B cell (primary cell): ENCODE measurements around the gene RHBDF1. TPM values are rescaled to one million over a fixed set of nuclear protein-coding genes. Genes with fewer than 3 reads are reported as not detected.
"Not testable (repeated sequence)": the region's sequence is repeated elsewhere in the genome, so short reads cannot be mapped to it uniquely, and the experiment has no call there.

Source experiments
- ATAC-seq: fragments of 200-7000 bp; cut with Tn5 transposase; one replicate; pipeline ENCODE4 v1.10.0; 2021; ENCODE audit warnings: low read depth, mild to moderate bottlenecking, moderate number of reproducible peaks, moderate library complexity
- CTCF ChIA-PET: fragments of 350-600 bp; sonication (Branson Sonifier 250); formaldehyde crosslinking; loops from one replicate; lab custom pipeline; 2021; ENCODE audit warnings: antibody characterized with exemption, inconsistent platforms; lab: Charles Lee
- POLR2A ChIA-PET: fragments of 350-600 bp; sonication (Branson Sonifier 250); formaldehyde crosslinking; loops from one replicate; lab custom pipeline; 2021; ENCODE audit warnings: antibody characterized with exemption; lab: Charles Lee
- DNase-seq: peaks from one replicate; pipeline ENCODE4 v3.0.0; 2013
- H2AFZ ChIP-seq: 2 replicates; pipeline ENCODE4 v1.6.1; 2012; ENCODE audit warnings: mild to moderate bottlenecking, low read depth, low read length; ENCODE audit not compliant: insufficient read depth, poor library complexity, severe bottlenecking
- H3K27ac ChIP-seq, 2 donors: 1 replicate in 1 of 2; 2 replicates in 1 of 2; pipeline ENCODE4 v1.5.1; 2012 to 2013; ENCODE audit warnings: low read length in 2 of 2, mild to moderate bottlenecking in 2 of 2, moderate library complexity in 1 of 2
- H3K27me3 ChIP-seq, 4 experiments: fragments of 200-600 bp in 1 of 4; sonication (generic) in 1 of 4; replicated peaks in 1 of 4; 1 replicate in 2 of 4; 2 replicates in 2 of 4; pipeline versions ENCODE4 v1.6.1 to v1.7.0; 2013 to 2016; ENCODE audit warnings: low read length in 3 of 4, mild to moderate bottlenecking in 2 of 4, mixed read lengths in 1 of 4, moderate library complexity in 1 of 4; ENCODE audit not compliant: insufficient read depth in 4 of 4, control insufficient read depth in 3 of 4; ENCODE audit errors: control extremely low read depth in 1 of 4
- H3K36me3 ChIP-seq, 2 experiments: replicated peaks in 1 of 2; 1 replicate in 1 of 2; 2 replicates in 1 of 2; pipeline versions ENCODE4 v1.6.1 to v1.7.1; 2013; ENCODE audit warnings: low read length in 1 of 2; ENCODE audit not compliant: insufficient read depth in 2 of 2, control insufficient read depth in 1 of 2; ENCODE audit errors: control extremely low read depth in 1 of 2, extremely low read depth in 1 of 2
- H3K4me1 ChIP-seq, 2 donors: fragments of 200-600 bp in 1 of 2; sonication (generic) in 1 of 2; 1 replicate in 1 of 2; 2 replicates in 1 of 2; pipeline versions ENCODE4 v1.5.1 to v1.6.1; 2013 to 2017; ENCODE audit warnings: low read length in 2 of 2; ENCODE audit not compliant: control insufficient read depth in 2 of 2, insufficient read depth in 2 of 2
- H3K4me2 ChIP-seq: replicated peaks from 2 replicates; pipeline ENCODE3; 2012; ENCODE audit warnings: mild to moderate bottlenecking, low read depth, low read length; ENCODE audit not compliant: poor library complexity, severe bottlenecking
- H3K4me3 ChIP-seq, 5 experiments: fragments of 200-600 bp in 1 of 5; sonication (generic) in 1 of 5; 1 replicate in 3 of 5; 2 replicates in 2 of 5; pipeline versions ENCODE4 v1.5.1 to v1.7.0; 2011 to 2016; ENCODE audit warnings: low read length in 4 of 5, mild to moderate bottlenecking in 4 of 5, low read depth in 2 of 5, control low read depth in 1 of 5, moderate library complexity in 1 of 5; ENCODE audit not compliant: insufficient read depth in 1 of 5; ENCODE audit errors: control extremely low read depth in 1 of 5, extremely low read depth in 1 of 5
- H3K79me2 ChIP-seq: fragments of 200-600 bp; sonication (generic); one replicate; pipeline ENCODE4 v1.6.0; 2016; ENCODE audit warnings: low read length; ENCODE audit not compliant: control insufficient read depth, insufficient read depth
- H3K9ac ChIP-seq: fragments of 200-600 bp; sonication (generic); 2 replicates; pipeline ENCODE4 v1.6.1; 2017; ENCODE audit warnings: mild to moderate bottlenecking, low read length, moderate library complexity
- H3K9me3 ChIP-seq, 3 donors: one replicate each; pipeline versions ENCODE4 v1.6.1 to v1.7.1; 2013; ENCODE audit warnings: low read length in 2 of 3; ENCODE audit not compliant: control insufficient read depth in 2 of 3, insufficient read depth in 1 of 3; ENCODE audit errors: control extremely low read depth in 1 of 3
- H4K20me1 ChIP-seq: 2 replicates; pipeline ENCODE4 v1.6.0; 2012; ENCODE audit warnings: mild to moderate bottlenecking, low read length; ENCODE audit not compliant: insufficient read depth, control insufficient read depth, poor library complexity, severe bottlenecking
- H3K27ac Mint-ChIP-seq: one replicate; pipeline ENCODE4 v1.8.0; 2021; ENCODE audit warnings: mixed read lengths
- H3K27me3 Mint-ChIP-seq: one replicate; pipeline ENCODE4 v1.8.0; 2021; ENCODE audit warnings: mixed read lengths
- H3K4me1 Mint-ChIP-seq: one replicate; pipeline ENCODE4 v1.8.0; 2021; ENCODE audit warnings: mixed read lengths
- H3K4me3 Mint-ChIP-seq: one replicate; pipeline ENCODE4 v1.8.0; 2021; ENCODE audit warnings: mixed read lengths
- H3K9me3 Mint-ChIP-seq: one replicate; pipeline ENCODE4 v1.8.0; 2022; ENCODE audit warnings: mixed read lengths; ENCODE audit not compliant: insufficient read depth
- EZH2 ChIP-seq: IDR thresholded peaks from 2 replicates; pipeline ENCODE4 v1.6.1; 2012; ENCODE audit warnings: borderline replicate concordance, low read depth, mild to moderate bottlenecking, moderate library complexity, low read length; ENCODE audit not compliant: insufficient read depth, poor library complexity, severe bottlenecking
- WGBS: methylation state at CpG from one replicate; pipeline ENCODE4 v1.1.5; 2013; ENCODE audit warnings: missing lambda C conversion rate; ENCODE audit not compliant: insufficient coverage; 5-methylcytosine and 5-hydroxymethylcytosine counted together
- intact Hi-C: fragments of 100-400 bp; cut with micrococcal nuclease; formaldehyde crosslinking; loops from one replicate; pipeline ENCODE4 v1.10.0; 2022
- polyA plus RNA-seq: library from polyadenylated mRNA; depleted of rRNA; stranded (reverse); fragments of >200 nt; gene quantifications from 2 replicates; pipeline ENCODE4 v1.2.3, GENCODE V29; 2012
- total RNA-seq, 2 donors: library from RNA; stranded (reverse); fragments of 120-200 nt in 1 of 2; gene quantifications; 1 replicate in 1 of 2; 2 replicates in 1 of 2; pipeline versions ENCODE4 v1.2.3 to v1.2.4, GENCODE V29; 2013 to 2022
- TF ChIP-seq, protein P1 (sequence below): fragments of 200-600 bp; IDR thresholded peaks from one replicate; pipeline ENCODE4 v1.8.0; 2022; ENCODE audit warnings: antibody characterized with exemption, mild to moderate bottlenecking

RHBDF1 gene
- total and polyA plus RNA-seq, 2 donors (not counting 1 experiment from before 2014, with no cell fraction given) = 0.42 to 0.76 TPM

DNA sequence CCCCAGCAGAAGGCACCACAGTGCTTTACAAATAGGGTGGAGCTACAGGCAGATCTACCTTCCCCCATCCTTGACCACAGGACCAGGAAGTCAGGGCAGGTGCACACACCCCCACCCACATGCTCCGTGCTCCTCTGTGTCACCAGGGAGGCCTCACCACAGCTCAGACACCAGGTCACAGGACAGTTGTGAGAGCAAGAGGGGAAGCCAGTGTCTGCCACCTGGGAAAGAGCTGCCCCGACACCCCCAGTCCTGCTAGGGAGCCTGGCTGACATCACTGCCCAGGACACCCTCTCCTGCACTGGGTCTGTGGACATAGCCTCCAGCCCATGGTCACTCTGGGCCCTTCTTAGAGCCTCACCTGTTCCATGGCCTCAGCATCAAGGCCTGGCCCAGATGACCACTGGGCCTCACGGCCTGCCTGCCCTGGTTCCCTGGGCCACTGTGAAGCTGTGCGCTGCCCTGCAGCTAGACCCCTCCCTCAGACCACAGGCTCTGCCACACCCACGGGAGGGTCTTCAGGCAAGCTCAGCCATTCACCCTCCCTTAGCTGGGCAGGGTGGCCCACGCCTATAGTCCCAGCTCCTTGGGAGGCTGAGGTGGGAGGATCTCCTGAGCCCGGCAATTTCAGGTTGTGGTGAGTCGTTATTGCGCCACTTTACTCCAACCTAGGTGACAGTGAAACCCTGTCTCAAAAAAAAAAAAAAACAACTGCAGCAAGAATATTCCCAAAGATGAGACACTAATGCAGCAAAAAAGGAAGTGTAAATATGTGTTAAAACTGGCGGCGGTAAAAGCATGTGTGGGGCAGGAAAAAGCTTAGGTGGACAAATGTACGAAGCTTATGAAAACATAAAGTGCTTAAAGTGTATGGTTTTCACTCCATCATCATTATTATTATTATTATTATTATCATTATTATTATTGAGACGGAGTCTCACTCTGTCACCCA is 33.2 kb downstream of the RHBDF1 start:
- Mint-ChIP-seq H3K4me3 (peak overlapping the region; percentile 75), H3K9me3 (no peaks in the 10 kb centered on the region), H3K27ac (peak overlapping the region; percentile 94), H3K27me3 (no peaks in the 10 kb centered on the region), H3K4me1 (peaks cover 73% of the 10 kb centered on the region)
- POLR2A ChIA-PET = interaction anchor here (1.0 to 2.0 kb wide), 3 partner anchors 14 to 46 kb away, joined by 4 to 23 read pairs (median 4); partner anchors contain the start of genes POLR3K and SNRNP25
- peaks cover 57 to 69% of the 10 kb centered on the region in 2 donors for H3K4me1 ChIP-seq
- H3K9ac ChIP-seq = peak overlapping the region; percentile 64
- WGBS = 34% methylated on average over 5 of the region's 13 CpGs
- H3K9me3 ChIP-seq = no peaks in the 10 kb centered on the region
- peaks cover 4 to 28% of the 10 kb centered on the region in 2 experiments for H3K36me3 ChIP-seq
- TF ChIP-seq EZH2 = no peak
- TF ChIP-seq, protein P1, sequence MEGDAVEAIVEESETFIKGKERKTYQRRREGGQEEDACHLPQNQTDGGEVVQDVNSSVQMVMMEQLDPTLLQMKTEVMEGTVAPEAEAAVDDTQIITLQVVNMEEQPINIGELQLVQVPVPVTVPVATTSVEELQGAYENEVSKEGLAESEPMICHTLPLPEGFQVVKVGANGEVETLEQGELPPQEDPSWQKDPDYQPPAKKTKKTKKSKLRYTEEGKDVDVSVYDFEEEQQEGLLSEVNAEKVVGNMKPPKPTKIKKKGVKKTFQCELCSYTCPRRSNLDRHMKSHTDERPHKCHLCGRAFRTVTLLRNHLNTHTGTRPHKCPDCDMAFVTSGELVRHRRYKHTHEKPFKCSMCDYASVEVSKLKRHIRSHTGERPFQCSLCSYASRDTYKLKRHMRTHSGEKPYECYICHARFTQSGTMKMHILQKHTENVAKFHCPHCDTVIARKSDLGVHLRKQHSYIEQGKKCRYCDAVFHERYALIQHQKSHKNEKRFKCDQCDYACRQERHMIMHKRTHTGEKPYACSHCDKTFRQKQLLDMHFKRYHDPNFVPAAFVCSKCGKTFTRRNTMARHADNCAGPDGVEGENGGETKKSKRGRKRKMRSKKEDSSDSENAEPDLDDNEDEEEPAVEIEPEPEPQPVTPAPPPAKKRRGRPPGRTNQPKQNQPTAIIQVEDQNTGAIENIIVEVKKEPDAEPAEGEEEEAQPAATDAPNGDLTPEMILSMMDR = no peak
- H3K4me3 ChIP-seq = peak overlapping the region in 1 of 5 experiments; percentile 39
- CTCF ChIA-PET = interaction anchor here (1.2 to 4.5 kb wide), 8 partner anchors 10 to 68 kb away, joined by 3 to 35 read pairs (median 6); partner anchors contain the start of genes POLR3K and SNRNP25
- H3K27me3 ChIP-seq = no peaks in the 10 kb centered on the region
- DNase-seq (peak; percentile 93), ATAC-seq (peak; percentile 86)
- H3K79me2 ChIP-seq = peaks cover 57% of the 10 kb centered on the region
- H3K27ac ChIP-seq = peak overlapping the region; percentile 91 to 99
- H4K20me1 ChIP-seq = no peaks in the 10 kb centered on the region
- H2AFZ ChIP-seq = peak overlapping the region; percentile 36
- H3K4me2 ChIP-seq = peak overlapping the region; percentile 68
- intact Hi-C loops = loop anchor here (1.0 kb wide), 1 partner anchor 14 kb away; the partner anchor contains the start of genes POLR3K and SNRNP25

GRCh38 chr16:38206-38605 is 34.2 kb downstream of the RHBDF1 start:
- peak overlapping the region; percentile 68 for H3K4me2 ChIP-seq
- peak overlapping the region; percentile 94 for H3K27ac Mint-ChIP-seq
- not testable (repeated sequence) for H3K9me3 ChIP-seq, DNase-seq, H3K9me3 Mint-ChIP-seq, H4K20me1 ChIP-seq, ATAC-seq, H3K27me3 ChIP-seq, H3K27me3 Mint-ChIP-seq
- peak overlapping the region; percentile 75 for H3K4me3 Mint-ChIP-seq
- peak overlapping the region; percentile 36 for H2AFZ ChIP-seq
- ChIA-PET POLR2A (interaction anchor here (1.0 to 2.0 kb wide), 3 partner anchors 15 to 47 kb away, joined by 4 to 23 read pairs (median 4); partner anchors contain the start of genes POLR3K and SNRNP25), CTCF (interaction anchor here (1.2 to 4.5 kb wide), 8 partner anchors 11 to 69 kb away, joined by 3 to 35 read pairs (median 6); partner anchors contain the start of genes POLR3K and SNRNP25)
- H3K27ac ChIP-seq = peak overlapping the region; percentile 91 to 99
- peak overlapping the region; percentile 64 for H3K9ac ChIP-seq
- H3K4me1 Mint-ChIP-seq = peaks cover 81% of the 10 kb centered on the region
- intact Hi-C loops = loop anchor here (1.0 kb wide), 1 partner anchor 15 kb away; the partner anchor contains the start of genes POLR3K and SNRNP25
- peak overlapping the region in 2 of 5 experiments; percentile 5 to 20 for H3K4me3 ChIP-seq
- H3K79me2 ChIP-seq = peaks cover 65% of the 10 kb centered on the region
- H3K36me3 ChIP-seq = peaks cover 4 to 20% of the 10 kb centered on the region in 2 experiments
- WGBS = 91% methylated on average over 9 of the region's 11 CpGs
- H3K4me1 ChIP-seq = peaks cover 66 to 79% of the 10 kb centered on the region in 2 donors
